Right atrium auricular region (tissue), 2 donors: ENCODE measurements around the gene INPP5A. TPM values are rescaled to one million over a fixed set of nuclear protein-coding genes. Genes with fewer than 3 reads are reported as not detected.

Experiments
- DNase-seq: peaks from one replicate; pipeline ENCODE4 v3.0.0-alpha.2; 2019; ENCODE audit warnings: low spot score
- H3K27ac ChIP-seq, 2 donors: fragments of 200-600 bp; sonication (generic); 1 replicate in 1 of 2; 2 replicates in 1 of 2; pipeline ENCODE4 v1.5.1; 2016 to 2019
- H3K27me3 ChIP-seq, 2 donors: fragments of 200-600 bp; sonication (generic); one replicate each; pipeline versions ENCODE4 v1.5.1 to v1.6.0; 2017 to 2019
- H3K36me3 ChIP-seq: fragments of 200-600 bp; sonication (generic); one replicate; pipeline ENCODE4 v1.5.1; 2016
- H3K4me1 ChIP-seq, 2 donors: fragments of 200-600 bp; sonication (generic); one replicate each; pipeline versions ENCODE4 v1.5.1 to v1.6.0; 2017 to 2019
- H3K4me3 ChIP-seq, 2 donors: fragments of 200-600 bp; sonication (generic); 1 replicate in 1 of 2; 2 replicates in 1 of 2; pipeline ENCODE4 v1.5.1; 2017 to 2019; ENCODE audit warnings: mild to moderate bottlenecking in 1 of 2, moderate library complexity in 1 of 2
- H3K9me3 ChIP-seq, 2 donors: fragments of 200-600 bp; sonication (generic); one replicate each; pipeline ENCODE4 v1.5.1; 2019
- total RNA-seq, 2 donors: library from RNA; depleted of rRNA; stranded (reverse); fragments of >200 nt; gene quantifications; one replicate each; pipeline ENCODE4 v1.1.0, GENCODE V29; 2016
- TF ChIP-seq, protein P1 (sequence below), 2 donors: fragments of 200-600 bp; sonication (generic); IDR thresholded peaks; one replicate each; pipeline ENCODE4 v1.5.1; 2019; ENCODE audit warnings: antibody characterized with exemption in 2 of 2

INPP5A gene
- total RNA-seq, 2 donors from 2014 or later, result 116 to 143 TPM

DNA sequence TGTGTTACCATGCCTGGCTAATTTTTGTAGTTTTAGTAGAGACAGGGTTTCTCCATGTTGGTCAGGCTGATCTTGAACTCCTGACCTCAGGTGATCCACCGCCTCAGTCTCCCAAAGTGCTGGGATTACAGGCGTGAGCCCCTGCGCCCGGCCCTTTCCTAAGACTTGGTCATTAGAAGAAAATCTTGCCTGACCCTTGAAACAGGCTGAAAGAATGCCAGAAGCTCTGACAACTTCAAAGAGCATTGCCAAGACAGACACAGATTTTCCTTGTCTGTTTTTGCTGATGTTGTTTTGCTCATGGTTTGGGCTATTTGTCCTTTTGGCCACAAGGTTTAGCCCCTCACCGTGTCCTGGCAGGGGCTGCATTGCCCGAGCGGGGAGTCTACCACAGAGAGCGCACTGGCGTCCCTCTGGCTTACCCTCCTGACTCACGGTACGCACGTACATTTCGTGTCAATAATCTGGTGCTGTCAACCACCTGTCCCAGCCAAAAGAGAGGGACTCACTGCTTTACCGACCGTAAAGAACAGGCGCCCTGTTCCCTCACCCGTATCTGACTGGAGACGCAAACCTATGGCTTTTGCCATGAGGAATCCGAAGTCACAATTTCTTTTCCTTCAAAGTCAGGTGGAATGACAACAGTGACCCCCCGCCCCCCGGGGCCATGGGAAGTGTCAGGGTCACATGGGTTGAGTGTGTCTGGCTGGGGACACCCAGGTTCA, 10.1 kb upstream of the INPP5A start:
- Histone ChIP-seq H3K4me1 (no peaks in the 10 kb centered on the region), H3K9me3 (peaks cover 0 to 11% of the 10 kb centered on the region in 2 donors), H3K36me3 (no peaks in the 10 kb centered on the region), H3K4me3 (no peak overlapping the region), H3K27ac (no peak overlapping the region), H3K27me3 (no peaks in the 10 kb centered on the region)
- DNase-seq, result no peak
- TF ChIP-seq, protein P1, sequence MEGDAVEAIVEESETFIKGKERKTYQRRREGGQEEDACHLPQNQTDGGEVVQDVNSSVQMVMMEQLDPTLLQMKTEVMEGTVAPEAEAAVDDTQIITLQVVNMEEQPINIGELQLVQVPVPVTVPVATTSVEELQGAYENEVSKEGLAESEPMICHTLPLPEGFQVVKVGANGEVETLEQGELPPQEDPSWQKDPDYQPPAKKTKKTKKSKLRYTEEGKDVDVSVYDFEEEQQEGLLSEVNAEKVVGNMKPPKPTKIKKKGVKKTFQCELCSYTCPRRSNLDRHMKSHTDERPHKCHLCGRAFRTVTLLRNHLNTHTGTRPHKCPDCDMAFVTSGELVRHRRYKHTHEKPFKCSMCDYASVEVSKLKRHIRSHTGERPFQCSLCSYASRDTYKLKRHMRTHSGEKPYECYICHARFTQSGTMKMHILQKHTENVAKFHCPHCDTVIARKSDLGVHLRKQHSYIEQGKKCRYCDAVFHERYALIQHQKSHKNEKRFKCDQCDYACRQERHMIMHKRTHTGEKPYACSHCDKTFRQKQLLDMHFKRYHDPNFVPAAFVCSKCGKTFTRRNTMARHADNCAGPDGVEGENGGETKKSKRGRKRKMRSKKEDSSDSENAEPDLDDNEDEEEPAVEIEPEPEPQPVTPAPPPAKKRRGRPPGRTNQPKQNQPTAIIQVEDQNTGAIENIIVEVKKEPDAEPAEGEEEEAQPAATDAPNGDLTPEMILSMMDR (IDR thresholded peaks at IDR 0.05), result no peak

DNA sequence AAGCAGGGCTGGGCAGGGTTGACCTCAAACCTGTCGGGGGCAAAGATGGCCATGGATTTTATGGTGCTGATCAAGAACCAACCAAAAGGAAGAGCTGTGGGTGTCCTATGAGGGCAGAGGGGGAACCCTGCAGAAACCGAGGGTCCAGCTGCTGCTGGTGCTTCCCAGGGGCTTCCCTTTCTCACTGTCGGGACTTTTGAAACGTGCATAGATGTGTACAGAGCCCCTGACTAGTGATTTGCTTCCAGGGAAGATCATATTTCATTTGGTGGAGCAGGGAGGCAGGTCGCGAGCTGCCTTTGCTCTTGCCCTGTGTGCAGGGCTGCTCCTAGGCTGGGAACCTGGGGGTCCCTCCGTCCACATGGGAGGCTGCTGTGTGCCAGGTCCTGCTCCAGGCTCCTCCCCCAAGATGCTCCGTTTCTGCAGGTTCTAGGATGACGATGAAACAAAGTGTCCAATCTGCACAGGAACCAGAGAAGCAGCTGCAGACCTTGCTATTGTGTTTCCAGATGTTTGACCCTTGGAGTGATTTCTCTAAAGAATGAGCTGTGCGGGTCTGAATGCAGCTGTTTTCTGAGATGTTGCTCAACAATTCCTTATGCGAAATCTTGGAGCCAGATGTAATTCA, 9.4 kb upstream of the INPP5A start:
- TF ChIP-seq, protein P1 (IDR thresholded peaks at IDR 0.05), result no peak
- no peak overlapping the region for H3K4me3 ChIP-seq
- no peak for DNase-seq
- no peaks in the 10 kb centered on the region for H3K27me3 ChIP-seq
- no peaks in the 10 kb centered on the region for H3K36me3 ChIP-seq
- no peak overlapping the region for H3K27ac ChIP-seq
- peaks cover 0 to 11% of the 10 kb centered on the region in 2 donors for H3K9me3 ChIP-seq
- H3K4me1 ChIP-seq, result no peaks in the 10 kb centered on the region

DNA sequence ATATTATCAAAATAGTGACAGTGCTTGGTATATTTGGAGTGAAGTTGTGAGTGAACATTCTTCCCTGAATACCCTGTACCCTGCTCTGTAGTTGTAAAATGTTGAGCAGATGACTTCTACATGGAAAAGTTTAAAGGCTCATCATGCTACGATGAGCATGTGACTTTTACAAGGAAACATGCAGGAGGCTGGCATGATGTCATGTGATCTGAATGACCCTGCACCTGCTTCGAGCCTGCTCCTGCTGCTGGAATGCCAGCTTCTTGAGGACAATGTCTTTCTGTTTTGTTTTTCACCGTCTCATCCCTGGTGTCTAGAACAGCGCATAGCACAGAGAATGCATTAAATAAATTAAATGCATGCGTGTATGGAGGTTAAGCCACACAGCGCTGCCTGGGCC, 5.4 kb upstream of the INPP5A start:
- H3K4me1 ChIP-seq, result peaks cover 0 to 15% of the 10 kb centered on the region in 2 donors
- no peaks in the 10 kb centered on the region for H3K36me3 ChIP-seq
- no peak overlapping the region for H3K4me3 ChIP-seq
- H3K9me3 ChIP-seq, result peaks cover 0 to 11% of the 10 kb centered on the region in 2 donors
- TF ChIP-seq, protein P1 (IDR thresholded peaks at IDR 0.05), result no peak
- H3K27ac ChIP-seq, result no peak overlapping the region
- DNase-seq, result no peak
- no peaks in the 10 kb centered on the region for H3K27me3 ChIP-seq

DNA sequence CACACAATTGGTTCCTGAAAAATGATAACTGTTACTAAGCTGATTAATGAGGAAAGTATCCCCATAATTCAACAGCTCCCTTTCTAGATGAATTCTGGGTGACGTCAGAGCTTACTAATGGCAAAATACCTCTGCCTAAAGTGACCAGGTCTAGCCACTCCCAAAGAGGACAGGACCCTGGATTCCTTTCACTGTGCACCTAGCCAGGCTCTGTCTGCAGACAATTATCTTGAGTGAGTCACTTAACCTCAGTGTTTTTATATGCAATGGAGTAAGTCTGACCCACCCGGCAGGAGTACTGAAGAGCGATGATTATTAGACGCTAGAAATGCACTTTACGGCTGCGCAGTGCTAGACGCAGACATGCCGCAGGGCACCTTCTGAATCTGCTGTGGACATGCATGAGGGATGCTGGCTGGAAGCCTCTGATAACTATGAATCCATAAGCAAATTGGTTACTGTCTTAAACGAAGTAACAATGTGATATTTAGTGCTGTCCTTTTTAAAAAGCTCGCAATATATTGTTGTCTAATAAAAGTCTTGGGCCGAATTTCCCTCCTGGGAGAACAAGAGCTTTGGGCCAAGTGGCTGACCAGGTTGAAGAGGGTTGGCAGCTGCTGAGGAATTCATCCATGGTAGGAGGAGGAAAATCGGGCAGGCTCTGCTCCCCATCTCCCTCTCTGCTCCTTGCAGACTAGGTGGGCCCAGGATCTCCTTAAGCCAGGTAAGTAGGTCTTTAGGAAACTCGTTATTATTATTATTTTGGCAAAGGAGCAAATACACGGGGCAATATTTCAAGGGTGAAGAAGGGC, 4.6 kb upstream of the INPP5A start:
- TF ChIP-seq, protein P1 (IDR thresholded peaks at IDR 0.05), result no peak
- DNase-seq, result no peak

DNA sequence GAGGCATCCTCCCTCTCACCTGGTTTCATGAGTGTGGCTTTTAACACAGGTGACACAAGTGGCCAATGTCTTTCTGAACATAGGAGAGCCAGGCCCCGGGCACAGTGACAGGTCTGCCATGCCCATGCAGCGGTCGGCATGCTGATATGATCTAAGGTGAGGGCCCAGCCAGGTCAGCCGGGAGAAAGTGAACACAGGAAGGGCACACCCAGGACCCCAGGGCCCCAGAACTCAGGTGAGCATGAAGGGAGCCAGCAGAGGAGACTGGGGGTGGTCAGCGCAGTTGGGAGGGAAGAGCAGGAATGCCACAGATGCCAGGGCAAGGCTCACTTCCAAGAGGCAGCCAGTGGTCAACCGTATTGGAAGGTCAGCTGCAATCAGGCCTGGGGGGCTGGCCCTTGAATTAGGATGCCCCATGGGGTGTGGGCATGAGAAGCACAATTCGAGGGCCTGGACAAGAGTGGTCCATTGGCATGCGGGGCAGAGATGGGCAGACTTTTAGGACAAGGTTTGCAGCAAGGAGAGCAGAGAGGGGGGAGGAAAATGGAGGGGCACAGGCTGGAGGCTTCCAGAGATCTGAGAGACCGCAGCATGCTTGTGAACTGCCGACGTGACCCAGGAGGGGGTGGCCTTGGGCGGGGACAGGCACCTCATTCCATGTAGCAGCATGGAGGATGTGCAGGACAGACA, 3.9 kb upstream of the INPP5A start:
- H3K27ac ChIP-seq, result no peak overlapping the region
- H3K4me3 ChIP-seq, result no peak overlapping the region
- DNase-seq, result no peak
- H3K9me3 ChIP-seq, result peaks cover 0 to 11% of the 10 kb centered on the region in 2 donors
- H3K27me3 ChIP-seq, result no peaks in the 10 kb centered on the region
- peaks cover 0 to 20% of the 10 kb centered on the region in 2 donors for H3K4me1 ChIP-seq
- TF ChIP-seq, protein P1 (IDR thresholded peaks at IDR 0.05), result no peak
- H3K36me3 ChIP-seq, result no peaks in the 10 kb centered on the region

More for the DNA sequence above, 4.6 kb upstream of the INPP5A start:
- no peaks in the 10 kb centered on the region for H3K36me3 ChIP-seq
- H3K27ac ChIP-seq, result no peak overlapping the region
- H3K4me3 ChIP-seq, result no peak overlapping the region
- H3K4me1 ChIP-seq, result peaks cover 0 to 15% of the 10 kb centered on the region in 2 donors
- no peaks in the 10 kb centered on the region for H3K27me3 ChIP-seq
- peaks cover 0 to 11% of the 10 kb centered on the region in 2 donors for H3K9me3 ChIP-seq
